WTC11 (cell line): ENCODE data around the gene LEF1. TPM values are rescaled to one million over a fixed set of nuclear protein-coding genes. Genes with fewer than 3 reads are reported as not detected.

Experiments
- ATAC-seq: fragments of 200-7000 bp; cut with Tn5 transposase; 2 replicates; pipeline ENCODE4 v1.10.0; 2021; ENCODE audit warnings: mild to moderate bottlenecking, moderate library complexity
- CTCF ChIA-PET: fragments of 300-600 bp; sonication (Branson Sonifier 250); formaldehyde crosslinking; loops from one replicate; lab custom pipeline; 2021; ENCODE audit warnings: antibody characterized with exemption; lab: Charles Lee
- POLR2A ChIA-PET: fragments of 350-600 bp; sonication (Branson Sonifier 250); formaldehyde crosslinking; loops from one replicate; lab custom pipeline; 2021; ENCODE audit warnings: antibody characterized with exemption; lab: Charles Lee
- DNase-seq: peaks from one replicate; pipeline ENCODE4 v3.0.0; 2021; ENCODE audit warnings: low spot score
- H3K27ac Mint-ChIP-seq: 2 replicates; pipeline ENCODE4 v1.8.0; 2021; ENCODE audit warnings: mixed read lengths
- H3K27me3 Mint-ChIP-seq: 2 replicates; pipeline ENCODE4 v1.8.0; 2021; ENCODE audit warnings: low read depth, mild to moderate bottlenecking, moderate library complexity, mixed read lengths
- H3K36me3 Mint-ChIP-seq: 2 replicates; pipeline ENCODE4 v1.8.0; 2021; ENCODE audit warnings: mixed read lengths
- H3K4me1 Mint-ChIP-seq: 2 replicates; pipeline ENCODE4 v1.8.0; 2022; ENCODE audit warnings: mixed read lengths
- H3K4me3 Mint-ChIP-seq: 2 replicates; pipeline ENCODE4 v1.8.0; 2021; ENCODE audit warnings: mild to moderate bottlenecking, moderate library complexity, mixed read lengths
- H3K9me3 Mint-ChIP-seq: 2 replicates; pipeline ENCODE4 v1.8.0; 2021; ENCODE audit warnings: mixed read lengths
- CREB1 ChIP-seq: sonication (generic); formaldehyde crosslinking; IDR thresholded peaks from 2 replicates; pipeline ENCODE4 v1.8.0; 2023; ENCODE audit warnings: mild to moderate bottlenecking, missing genetic modification reagents
- EMX1 ChIP-seq: fragments of 250-450 bp; sonication (Bioruptor Pico); IDR thresholded peaks from 2 replicates; pipeline ENCODE4 v1.8.0; 2021; ENCODE audit warnings: mild to moderate bottlenecking
- ESRRA ChIP-seq: sonication (generic); formaldehyde crosslinking; IDR thresholded peaks from 2 replicates; pipeline ENCODE4 v1.8.1; 2022; ENCODE audit warnings: mild to moderate bottlenecking, missing genetic modification reagents, borderline replicate concordance
- FOXK1 ChIP-seq: sonication (generic); formaldehyde crosslinking; IDR thresholded peaks from 2 replicates; pipeline ENCODE4 v1.8.0; 2022; ENCODE audit warnings: mild to moderate bottlenecking, moderate library complexity, missing genetic modification reagents
- GTF2I ChIP-seq: fragments of 250-450 bp; sonication (Bioruptor Pico); conservative IDR thresholded peaks from 2 replicates; pipeline ENCODE4 v1.4.0; 2021; ENCODE audit warnings: mild to moderate bottlenecking
- HMGA2 ChIP-seq: fragments of 250-450 bp; sonication (Bioruptor Pico); IDR thresholded peaks from 2 replicates; pipeline ENCODE4 v1.4.0; 2021; ENCODE audit warnings: mild to moderate bottlenecking, moderate library complexity
- HMGXB4 ChIP-seq: sonication (generic); formaldehyde crosslinking; IDR thresholded peaks from 2 replicates; pipeline ENCODE4 v1.8.1; 2023; ENCODE audit warnings: mild to moderate bottlenecking, moderate library complexity, missing genetic modification reagents
- MXD4 ChIP-seq: fragments of 250-450 bp; sonication (Bioruptor Pico); IDR thresholded peaks from 2 replicates; pipeline ENCODE4 v1.8.0; 2021; ENCODE audit warnings: mild to moderate bottlenecking, moderate library complexity, borderline replicate concordance
- MYBL2 ChIP-seq: sonication (generic); formaldehyde crosslinking; IDR thresholded peaks from 2 replicates; pipeline ENCODE4 v1.8.1; 2023; ENCODE audit warnings: mild to moderate bottlenecking, moderate library complexity, missing genetic modification reagents
- NFATC4 ChIP-seq: fragments of 250-450 bp; sonication (Bioruptor Pico); IDR thresholded peaks from 2 replicates; pipeline ENCODE4 v1.9.0; 2021; ENCODE audit warnings: mild to moderate bottlenecking
- NFYB ChIP-seq: sonication (generic); formaldehyde crosslinking; conservative IDR thresholded peaks from 2 replicates; pipeline ENCODE4 v1.8.0; 2022; ENCODE audit warnings: low read depth, missing genetic modification reagents
- NR1H2 ChIP-seq: sonication (generic); formaldehyde crosslinking; IDR thresholded peaks from 2 replicates; pipeline ENCODE4 v1.9.0; 2021; ENCODE audit warnings: mild to moderate bottlenecking, moderate library complexity, missing genetic modification reagents
- PRDM15 ChIP-seq: sonication (generic); formaldehyde crosslinking; IDR thresholded peaks from 2 replicates; pipeline ENCODE4 v1.8.0; 2022; ENCODE audit warnings: missing genetic modification reagents
- SMAD3 ChIP-seq: sonication (generic); formaldehyde crosslinking; IDR thresholded peaks from 2 replicates; pipeline ENCODE4 v1.8.0; 2022; ENCODE audit warnings: missing genetic modification reagents, mild to moderate bottlenecking, borderline replicate concordance
- SOX15 ChIP-seq: fragments of 250-450 bp; sonication (Bioruptor Pico); IDR thresholded peaks from 2 replicates; pipeline ENCODE4 v1.9.0; 2021; ENCODE audit warnings: mild to moderate bottlenecking
- TP53 ChIP-seq: sonication (generic); formaldehyde crosslinking; IDR thresholded peaks from 2 replicates; pipeline ENCODE4 v1.8.1; 2023; ENCODE audit warnings: mild to moderate bottlenecking, missing genetic modification reagents
- USF1 ChIP-seq: sonication (generic); formaldehyde crosslinking; IDR thresholded peaks from 2 replicates; pipeline ENCODE4 v1.8.0; 2022; ENCODE audit warnings: mild to moderate bottlenecking, missing genetic modification reagents
- ZNF396 ChIP-seq: fragments of 250-450 bp; sonication (Bioruptor Pico); IDR thresholded peaks from 2 replicates; pipeline ENCODE4 v1.8.0; 2021; ENCODE audit warnings: mild to moderate bottlenecking, moderate library complexity, borderline replicate concordance
- ZNF512 ChIP-seq: sonication (generic); formaldehyde crosslinking; IDR thresholded peaks from 2 replicates; pipeline ENCODE4 v1.8.1; 2022; ENCODE audit warnings: missing genetic modification reagents, borderline replicate concordance
- total RNA-seq: library from RNA; stranded (reverse); gene quantifications from 3 replicates; pipeline ENCODE4 v1.2.3, GENCODE V29; 2021
- TF ChIP-seq, protein P1 (sequence below): sonication (generic); formaldehyde crosslinking; conservative IDR thresholded peaks from 2 replicates; pipeline ENCODE4 v1.8.1; 2023; ENCODE audit warnings: mild to moderate bottlenecking, low read depth, missing genetic modification reagents, moderate library complexity
- TF ChIP-seq, protein P2 (sequence below): sonication (generic); formaldehyde crosslinking; conservative IDR thresholded peaks from 2 replicates; pipeline ENCODE4 v1.8.1; 2022; ENCODE audit warnings: mild to moderate bottlenecking, missing genetic modification reagents

LEF1 gene
- total RNA-seq, 1 experiment from 2014 or later = 1.3 TPM

GRCh38 chr4:108110450-108110849 is 58.3 kb downstream of the LEF1 start:
- no peak for TF ChIP-seq HMGXB4
- no peak for TF ChIP-seq SOX15
- no peak for TF ChIP-seq SMAD3
- TF ChIP-seq USF1 (CRISPR knock-in tag) = no peak
- no peak for TF ChIP-seq MYBL2
- no peak for TF ChIP-seq GTF2I (CRISPR knock-in tag)
- no peak for TF ChIP-seq NFYB (CRISPR knock-in tag)
- TF ChIP-seq FOXK1 (CRISPR knock-in tag) = no peak
- TF ChIP-seq, protein P1, sequence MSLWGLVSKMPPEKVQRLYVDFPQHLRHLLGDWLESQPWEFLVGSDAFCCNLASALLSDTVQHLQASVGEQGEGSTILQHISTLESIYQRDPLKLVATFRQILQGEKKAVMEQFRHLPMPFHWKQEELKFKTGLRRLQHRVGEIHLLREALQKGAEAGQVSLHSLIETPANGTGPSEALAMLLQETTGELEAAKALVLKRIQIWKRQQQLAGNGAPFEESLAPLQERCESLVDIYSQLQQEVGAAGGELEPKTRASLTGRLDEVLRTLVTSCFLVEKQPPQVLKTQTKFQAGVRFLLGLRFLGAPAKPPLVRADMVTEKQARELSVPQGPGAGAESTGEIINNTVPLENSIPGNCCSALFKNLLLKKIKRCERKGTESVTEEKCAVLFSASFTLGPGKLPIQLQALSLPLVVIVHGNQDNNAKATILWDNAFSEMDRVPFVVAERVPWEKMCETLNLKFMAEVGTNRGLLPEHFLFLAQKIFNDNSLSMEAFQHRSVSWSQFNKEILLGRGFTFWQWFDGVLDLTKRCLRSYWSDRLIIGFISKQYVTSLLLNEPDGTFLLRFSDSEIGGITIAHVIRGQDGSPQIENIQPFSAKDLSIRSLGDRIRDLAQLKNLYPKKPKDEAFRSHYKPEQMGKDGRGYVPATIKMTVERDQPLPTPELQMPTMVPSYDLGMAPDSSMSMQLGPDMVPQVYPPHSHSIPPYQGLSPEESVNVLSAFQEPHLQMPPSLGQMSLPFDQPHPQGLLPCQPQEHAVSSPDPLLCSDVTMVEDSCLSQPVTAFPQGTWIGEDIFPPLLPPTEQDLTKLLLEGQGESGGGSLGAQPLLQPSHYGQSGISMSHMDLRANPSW = no peak
- no peak for TF ChIP-seq TP53
- no peak for TF ChIP-seq NR1H2 (CRISPR knock-in tag)
- TF ChIP-seq NFATC4 = no peak
- TF ChIP-seq MXD4 = no peak
- TF ChIP-seq, protein P2, sequence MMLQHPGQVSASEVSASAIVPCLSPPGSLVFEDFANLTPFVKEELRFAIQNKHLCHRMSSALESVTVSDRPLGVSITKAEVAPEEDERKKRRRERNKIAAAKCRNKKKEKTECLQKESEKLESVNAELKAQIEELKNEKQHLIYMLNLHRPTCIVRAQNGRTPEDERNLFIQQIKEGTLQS (CRISPR knock-in tag) = no peak
- no peak for TF ChIP-seq ESRRA (CRISPR knock-in tag)
- no peak for DNase-seq
- ChIA-PET CTCF (no interaction called here), POLR2A (no interaction called here)
- Mint-ChIP-seq H3K27me3 (peaks cover 5% of the 10 kb centered on the region; the same call in 1 of the 2 replicates), H3K4me3 (no peak overlapping the region), H3K4me1 (peaks cover 54% of the 10 kb centered on the region), H3K27ac (no peak overlapping the region), H3K36me3 (no peaks in the 10 kb centered on the region), H3K9me3 (no peaks in the 10 kb centered on the region)
- peak; percentile 36; the same call in 1 of the 2 replicates for ATAC-seq

DNA sequence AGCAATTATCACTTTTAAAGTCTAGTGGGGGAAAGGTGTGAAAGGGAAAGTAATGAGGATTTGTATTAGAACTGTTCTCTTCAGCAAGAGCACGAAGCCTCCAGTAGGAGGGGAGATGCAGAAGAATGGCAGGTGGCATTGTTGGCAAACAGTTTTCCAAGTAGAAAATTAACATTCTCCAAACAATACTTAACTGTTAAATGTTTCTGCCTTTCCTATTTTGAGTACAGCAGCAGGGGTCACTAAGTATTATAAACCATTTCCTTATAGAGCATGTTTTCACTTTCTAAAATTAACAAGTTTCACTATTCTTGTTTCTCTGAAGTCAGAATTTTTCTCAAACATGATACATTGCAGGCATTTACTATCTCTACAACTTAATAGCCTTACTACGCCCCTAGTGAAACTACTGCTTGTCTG is 58.7 kb downstream of the LEF1 start:
- peaks cover 5% of the 10 kb centered on the region; the same call in 1 of the 2 replicates for H3K27me3 Mint-ChIP-seq
- peaks cover 54% of the 10 kb centered on the region for H3K4me1 Mint-ChIP-seq
- H3K9me3 Mint-ChIP-seq = no peaks in the 10 kb centered on the region
- DNase-seq (no peak), ATAC-seq (peak; percentile 15; the same call in 1 of the 2 replicates)
- no peak overlapping the region for H3K27ac Mint-ChIP-seq
- POLR2A ChIA-PET = no interaction called here
- H3K36me3 Mint-ChIP-seq = no peaks in the 10 kb centered on the region
- CTCF ChIA-PET = no interaction called here
- no peak overlapping the region for H3K4me3 Mint-ChIP-seq
- TF ChIP-seq EMX1 (CRISPR knock-in tag) (no peak), ZNF512 (CRISPR knock-in tag) (no peak), HMGA2 (CRISPR knock-in tag) (no peak), PRDM15 (CRISPR knock-in tag) (no peak), NR1H2 (CRISPR knock-in tag) (no peak), CREB1 (CRISPR knock-in tag) (no peak), ZNF396 (CRISPR knock-in tag) (no peak)
- TF ChIP-seq, protein P1 = no peak
